Body of pancreas (tissue), 4 donors: Measurements from ENCODE around the gene SCRN3.

Experiments used
- CTCF ChIP-seq, 7 experiments: fragments of 450-650 bp in 4 of 7; fragments of 200-600 bp in 3 of 7; sonication (generic) in 3 of 7; IDR thresholded peaks; one replicate each; pipeline ENCODE4 v1.5.1; 2016 to 2019; ENCODE audit warnings: antibody characterized with exemption in 7 of 7
- POLR2A ChIP-seq, 3 donors: fragments of 450-650 bp; IDR thresholded peaks; one replicate each; pipeline ENCODE4 v1.6.1; 2016; ENCODE audit warnings: antibody characterized with exemption in 3 of 3, mild to moderate bottlenecking in 2 of 3

- TF ChIP-seq CTCF (IDR thresholded peaks at IDR 0.05) (no peak), POLR2A (IDR thresholded peaks at IDR 0.05) (no peak)
Measured at GRCh38 chr2:174465327-174465726, 69.8 kb downstream of the SCRN3 start.
